GM08714 (cell line): ENCODE results near the gene ZSCAN23.
"Not testable (repeated sequence)": the region's sequence is repeated elsewhere in the genome, so short reads cannot be mapped to it uniquely, and the experiment has no call there.

Experiments used
- H3K4me3 ChIP-seq: fragments of 200-500 bp; sonication (Bioruptor generic); 2 replicates; pipeline ENCODE4 v1.5.1; 2014; ENCODE audit warnings: mild to moderate bottlenecking, low read length, inconsistent platforms
- ZNF274 ChIP-seq: IDR thresholded peaks from 2 replicates; pipeline ENCODE4 v1.6.1; 2012; ENCODE audit warnings: mild to moderate bottlenecking, low read depth, low read length

Gene ZSCAN23

DNA sequence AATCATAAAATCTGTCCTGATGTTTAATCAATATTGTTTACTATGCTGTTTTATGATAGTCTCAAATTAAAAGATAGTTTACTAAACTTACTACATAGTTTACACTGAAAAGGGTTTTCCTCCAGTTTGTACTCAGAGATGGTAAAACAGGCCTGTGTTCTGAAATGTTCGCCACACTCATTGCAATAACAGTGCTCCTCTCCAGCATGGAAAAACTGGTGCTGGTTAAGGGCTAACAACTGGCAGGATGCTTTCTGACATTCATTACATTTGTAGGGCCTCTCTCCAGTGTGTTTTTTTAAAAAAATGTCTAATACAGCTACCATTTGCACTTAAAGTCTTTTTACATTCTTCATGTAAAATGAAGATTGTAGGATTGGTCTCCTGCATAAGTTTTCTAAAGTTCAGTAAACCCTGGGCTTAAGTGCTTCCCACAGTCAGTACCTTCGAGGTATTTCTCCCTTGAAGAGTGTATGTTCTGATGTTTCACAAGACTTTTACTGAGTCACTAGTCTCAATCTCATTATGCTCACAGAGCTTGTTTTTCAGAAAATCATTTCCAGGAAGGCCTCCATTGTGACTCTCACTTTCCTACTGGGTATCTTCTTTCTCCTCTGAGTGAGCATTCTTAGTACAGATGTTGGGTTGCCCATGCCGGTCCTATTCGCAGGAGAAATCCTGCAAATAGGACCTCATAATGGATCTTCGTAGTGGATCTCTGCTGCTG, 35.1 kb downstream of the ZSCAN23 start:
- TF ChIP-seq ZNF274, result no peak
- H3K4me3 ChIP-seq, result no peak overlapping the region

DNA sequence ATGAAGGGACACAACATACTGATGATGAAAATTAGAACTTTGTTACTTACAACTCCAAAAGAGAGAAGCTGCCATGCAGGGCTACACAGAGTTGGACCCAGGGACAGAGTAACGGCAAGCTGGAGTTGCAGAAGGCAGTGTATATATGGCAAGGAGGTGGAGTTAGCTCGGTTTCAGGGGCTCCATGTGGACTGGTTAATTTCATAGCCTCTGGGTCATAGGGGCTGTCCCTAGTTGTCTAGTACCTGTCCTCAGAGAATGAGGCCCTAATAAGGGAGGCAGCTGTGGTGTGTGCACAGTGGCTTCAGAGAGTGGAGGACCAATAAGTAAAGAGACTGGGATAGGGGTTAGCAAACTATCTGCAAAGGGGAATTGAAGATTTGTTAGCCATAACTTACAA, 35.9 kb downstream of the ZSCAN23 start:
- no peak for TF ChIP-seq ZNF274
- no peak overlapping the region for H3K4me3 ChIP-seq

DNA sequence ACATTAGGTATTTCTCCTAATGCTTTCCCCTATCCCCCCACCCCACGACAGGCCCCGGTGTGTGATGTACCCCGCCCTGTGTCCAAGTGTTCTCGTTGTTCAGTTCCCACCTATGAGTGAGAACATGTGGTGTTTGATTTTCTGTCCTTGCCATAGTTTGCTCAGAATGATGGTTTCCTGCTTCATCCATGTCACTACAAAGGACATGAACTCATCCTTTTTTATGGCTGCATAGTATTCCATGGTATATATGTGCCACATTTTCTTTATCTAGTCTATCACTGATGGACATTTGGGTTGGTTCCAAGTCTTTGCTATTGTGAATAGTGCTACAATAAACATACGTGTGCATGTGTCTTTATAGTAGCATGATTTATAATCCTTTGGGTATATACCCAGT, 39.4 kb downstream of the ZSCAN23 start:
- H3K4me3 ChIP-seq, result not testable (repeated sequence)

DNA sequence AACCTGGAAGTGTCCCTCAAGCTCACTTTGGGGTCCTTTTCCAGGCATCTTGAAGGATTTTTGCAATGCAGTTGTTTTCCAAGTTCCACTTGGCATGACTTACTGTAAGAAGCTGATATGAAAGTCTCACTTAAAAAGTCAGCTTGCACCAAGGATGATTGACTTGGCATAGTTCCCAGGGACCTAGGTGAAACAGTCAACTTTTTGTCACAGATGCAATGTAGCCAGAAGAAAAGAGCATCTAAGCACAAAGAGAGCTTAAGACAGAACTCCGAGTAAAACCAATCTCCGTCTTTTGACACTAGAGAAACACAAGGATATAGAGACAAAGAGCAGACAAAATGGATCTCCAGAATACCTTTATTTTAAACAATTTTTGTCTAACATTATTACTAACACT, 41.1 kb downstream of the ZSCAN23 start:
- H3K4me3 ChIP-seq, result no peak overlapping the region
- no peak for TF ChIP-seq ZNF274

DNA sequence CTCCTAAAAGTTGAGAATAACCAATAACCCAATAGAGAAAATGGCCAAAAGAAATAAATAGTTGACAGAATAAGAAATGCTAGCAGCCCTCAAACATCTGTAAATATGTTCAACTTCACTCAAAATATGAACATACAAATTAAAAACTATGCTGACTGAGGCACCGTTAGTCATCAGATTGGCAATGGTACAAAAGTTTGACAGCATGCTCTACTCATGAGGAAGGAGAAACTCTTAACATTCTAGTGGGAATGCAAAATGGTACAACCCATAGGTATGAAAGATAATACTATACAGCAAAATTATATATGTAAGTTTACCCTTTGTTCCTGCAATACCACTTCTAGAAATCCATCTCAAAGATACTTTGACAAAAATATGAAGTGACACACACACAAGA, 42.1 kb downstream of the ZSCAN23 start:
- no peak for TF ChIP-seq ZNF274

DNA sequence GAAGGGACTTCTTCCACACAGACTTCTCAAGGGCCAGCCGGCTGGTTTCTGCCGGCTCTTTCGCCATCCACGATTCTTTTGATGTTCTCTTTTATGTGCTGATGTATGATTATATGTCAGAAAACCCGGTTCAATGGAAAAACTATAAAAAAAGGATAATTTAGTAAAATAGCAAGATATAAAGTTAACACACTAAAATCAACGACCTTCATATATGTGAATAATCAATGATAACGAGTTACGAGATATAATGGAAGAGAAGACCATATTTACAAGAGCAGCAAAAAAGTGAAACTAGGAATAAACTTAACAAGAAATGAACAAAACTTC, 43.2 kb downstream of the ZSCAN23 start:
- TF ChIP-seq ZNF274, result no peak
- H3K4me3 ChIP-seq, result peak overlapping the region; percentile 83

More for the DNA sequence above, 42.1 kb downstream of the ZSCAN23 start:
- H3K4me3 ChIP-seq, result no peak overlapping the region

DNA sequence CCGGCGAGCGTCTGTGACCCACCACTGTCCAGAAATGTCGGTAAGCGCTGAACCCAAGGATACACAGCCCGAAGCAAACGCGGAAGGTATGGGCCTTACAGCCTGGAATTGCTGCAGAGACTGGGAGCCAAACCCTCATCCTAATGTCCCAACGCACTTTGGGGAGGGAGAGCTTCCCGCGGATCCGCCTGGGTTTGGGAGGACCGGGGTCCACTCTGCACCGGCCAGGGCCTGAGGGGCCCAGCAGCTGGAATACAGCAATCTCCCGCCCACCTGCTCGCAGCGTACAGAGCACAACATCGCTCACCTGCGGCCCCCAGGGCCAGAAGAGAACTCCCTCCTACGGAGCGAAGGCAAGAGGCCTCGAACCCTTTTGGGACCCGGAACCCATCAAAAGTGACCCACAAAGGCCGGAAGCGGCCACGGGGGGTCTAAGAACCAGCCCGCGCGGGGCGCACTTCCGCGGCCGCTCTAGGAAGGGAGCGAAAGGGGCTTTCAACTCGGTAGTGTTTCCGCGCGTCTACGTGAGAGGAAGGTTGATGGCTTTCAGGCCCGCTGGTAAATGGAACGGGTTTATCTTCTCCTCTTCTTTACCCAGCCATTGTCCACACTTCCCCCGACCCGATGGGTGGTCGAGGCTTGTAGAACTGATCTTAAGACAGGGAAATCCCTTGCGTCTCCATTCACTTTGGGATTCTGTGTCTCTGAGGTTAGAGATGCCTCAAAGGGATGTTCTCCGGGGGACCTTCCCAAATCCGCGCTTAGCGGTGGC, 43.8 kb downstream of the ZSCAN23 start, which contains the start of gene ZSCAN12:
ZSCAN12 (minus strand) TSS at position 398 of the 772 bp plus-strand sequence. CDS start 1,342 bp downstream, outside the sequence.
- TF ChIP-seq ZNF274, result no peak
- H3K4me3 ChIP-seq, result peak within 1 kb of the TSS; percentile 83

DNA sequence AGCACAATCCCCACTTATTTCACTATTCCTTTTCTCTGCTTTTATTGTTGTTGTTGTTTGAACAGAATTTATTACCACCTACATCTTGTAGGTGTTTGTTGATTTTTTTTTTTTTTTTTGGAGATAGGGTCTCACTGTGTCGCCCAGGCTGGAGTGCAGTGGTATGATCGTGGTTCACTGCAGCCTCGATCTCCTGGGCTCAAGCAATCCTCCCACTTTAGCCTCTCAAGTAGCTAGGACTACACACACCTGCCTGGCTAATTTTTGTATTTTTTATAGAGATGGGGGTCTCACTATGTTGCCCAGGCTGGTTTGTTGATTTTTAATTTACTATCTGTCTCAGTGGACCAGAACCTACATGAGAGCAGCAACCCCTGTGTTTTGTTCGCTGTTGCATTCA, 47.4 kb downstream of the ZSCAN23 start:
- no peak overlapping the region for H3K4me3 ChIP-seq

DNA sequence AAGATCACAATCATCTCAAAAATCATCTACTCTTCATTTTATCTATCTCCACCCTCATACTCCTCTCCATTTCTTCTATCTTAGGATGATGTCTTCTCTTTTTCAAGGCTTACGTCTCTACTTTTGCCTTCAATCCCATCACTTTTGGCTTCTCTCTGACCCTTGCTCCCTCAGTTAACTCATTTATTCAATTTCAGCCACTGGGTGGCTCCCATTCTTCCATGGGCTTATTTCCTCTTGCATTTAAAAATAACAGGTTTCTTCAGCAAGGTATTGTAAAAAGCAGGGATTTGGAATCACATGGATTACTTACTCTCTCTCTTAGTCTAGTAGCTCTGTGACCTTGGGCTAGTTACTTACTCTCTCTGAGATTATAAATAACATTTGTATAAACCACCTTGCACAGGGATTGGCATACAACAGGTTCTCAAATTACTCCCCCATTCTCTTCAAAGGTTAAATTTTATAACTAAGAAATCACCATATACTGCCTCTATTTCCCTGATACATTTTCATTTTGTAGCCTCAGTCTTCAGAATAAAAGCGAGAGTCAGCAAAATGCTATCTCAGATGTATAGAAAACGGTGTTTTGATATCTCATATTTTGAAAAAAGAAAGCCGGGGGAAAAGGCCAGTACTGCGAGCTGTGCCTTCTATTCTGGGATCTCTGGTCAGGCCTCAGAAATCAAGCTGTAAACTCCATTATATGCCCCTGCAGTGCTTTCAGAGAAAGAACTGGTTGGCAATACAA, 49.2 kb downstream of the ZSCAN23 start:
- no peak for TF ChIP-seq ZNF274
- no peak overlapping the region for H3K4me3 ChIP-seq

More for the DNA sequence above, 47.4 kb downstream of the ZSCAN23 start:
- TF ChIP-seq ZNF274, result no peak

DNA sequence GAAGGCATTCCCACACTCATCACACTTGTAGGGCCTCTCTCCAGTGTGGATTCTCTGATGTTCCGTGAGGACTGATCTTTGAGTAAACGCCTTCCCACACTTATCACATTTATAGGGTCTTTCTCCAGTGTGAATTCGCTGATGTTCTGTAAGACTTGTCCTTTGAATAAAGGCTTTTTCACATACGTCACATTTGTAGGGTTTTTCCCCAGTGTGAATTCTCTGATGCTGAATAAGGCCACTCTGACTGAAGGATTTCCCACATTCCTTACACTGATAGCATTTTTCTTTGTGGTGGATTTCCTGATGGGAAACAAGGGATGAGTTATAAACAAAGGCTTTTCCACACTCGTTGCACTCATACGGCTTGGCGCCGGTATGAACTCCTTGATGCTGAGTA, 52.6 kb downstream of the ZSCAN23 start:
- no peak overlapping the region for H3K4me3 ChIP-seq

DNA sequence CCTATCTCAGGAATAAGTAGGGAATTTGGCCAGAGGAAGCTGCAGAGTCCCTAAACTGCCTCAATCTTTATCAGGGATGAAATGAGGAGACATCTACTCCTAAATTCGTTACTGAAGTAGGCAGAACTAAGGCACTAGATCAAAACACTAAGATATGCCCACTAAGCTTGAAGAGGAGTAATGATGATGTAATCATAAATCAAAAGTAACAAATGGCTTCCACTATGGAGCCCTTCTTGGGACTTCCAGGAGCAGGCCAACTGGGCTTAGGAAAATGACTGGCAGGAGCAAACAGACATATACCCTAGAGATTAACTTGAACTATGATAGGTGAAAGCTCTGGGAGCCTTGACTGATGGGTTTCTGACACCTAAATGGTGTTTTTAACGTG, 59.2 kb downstream of the ZSCAN23 start:
- no peak overlapping the region for H3K4me3 ChIP-seq
- no peak for TF ChIP-seq ZNF274

More for the DNA sequence above, 52.6 kb downstream of the ZSCAN23 start:
- no peak for TF ChIP-seq ZNF274

DNA sequence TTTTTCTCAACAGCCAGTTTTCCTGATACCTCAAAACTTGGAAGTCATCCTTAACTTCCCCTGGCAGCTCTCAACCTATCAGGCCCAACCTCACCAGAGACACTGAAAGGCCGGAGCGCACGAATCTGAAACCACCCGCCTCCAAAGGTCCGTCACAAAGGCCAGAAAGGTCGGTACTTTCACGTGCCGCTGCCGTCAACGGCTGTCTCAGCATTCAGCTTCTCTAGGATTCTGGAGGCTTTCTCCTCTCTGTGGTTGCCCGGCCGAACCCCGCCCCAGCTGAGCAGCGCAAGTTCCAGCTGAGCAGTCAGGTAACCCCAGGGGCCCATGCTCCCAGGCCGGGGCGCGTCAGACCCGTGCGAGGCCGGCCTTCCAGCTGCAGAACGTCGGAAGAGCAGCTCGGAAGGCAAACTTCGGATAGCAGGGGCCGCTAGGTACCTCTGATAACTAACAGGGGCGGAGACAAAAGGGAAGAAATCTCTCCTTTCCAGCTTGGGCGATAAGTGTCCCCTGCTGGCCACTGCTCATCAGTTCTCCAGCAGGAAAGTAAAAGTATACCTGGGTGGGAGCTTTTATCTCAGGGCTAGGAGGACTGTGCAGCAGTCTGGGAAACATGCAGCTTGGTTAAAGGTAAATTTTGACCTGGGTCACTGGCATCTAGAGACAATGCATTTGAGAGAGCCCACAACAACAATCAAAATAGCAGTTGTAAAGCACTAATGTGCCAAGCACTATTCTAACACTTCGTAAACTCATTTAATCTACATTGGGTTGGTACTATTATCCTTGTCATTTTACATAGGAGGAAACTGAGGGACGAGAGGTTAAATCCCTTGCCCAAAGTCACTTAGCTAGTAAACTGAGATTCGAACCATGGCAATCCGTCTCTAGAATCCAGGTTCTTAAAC, 59.8 kb downstream of the ZSCAN23 start:
- H3K4me3 ChIP-seq, result peak overlapping the region; percentile 60; the same call in 1 of the 2 replicates
- TF ChIP-seq ZNF274, result no peak
